ENCODE measurements around the gene LRFN3. TPM values are rescaled to one million over a fixed set of nuclear protein-coding genes. Genes with fewer than 3 reads are reported as not detected.
A peak's percentile ranks its signal among the peaks of the same experiment; 100 is the strongest.
"Not testable (repeated sequence)": the region's sequence is repeated elsewhere in the genome, so short reads cannot be mapped to it uniquely, and the experiment has no call there.

LRFN3 gene
- total RNA-seq, 4 donors from 2014 or later, result 8.3 to 34.4 (median 22.1) TPM

DNA sequence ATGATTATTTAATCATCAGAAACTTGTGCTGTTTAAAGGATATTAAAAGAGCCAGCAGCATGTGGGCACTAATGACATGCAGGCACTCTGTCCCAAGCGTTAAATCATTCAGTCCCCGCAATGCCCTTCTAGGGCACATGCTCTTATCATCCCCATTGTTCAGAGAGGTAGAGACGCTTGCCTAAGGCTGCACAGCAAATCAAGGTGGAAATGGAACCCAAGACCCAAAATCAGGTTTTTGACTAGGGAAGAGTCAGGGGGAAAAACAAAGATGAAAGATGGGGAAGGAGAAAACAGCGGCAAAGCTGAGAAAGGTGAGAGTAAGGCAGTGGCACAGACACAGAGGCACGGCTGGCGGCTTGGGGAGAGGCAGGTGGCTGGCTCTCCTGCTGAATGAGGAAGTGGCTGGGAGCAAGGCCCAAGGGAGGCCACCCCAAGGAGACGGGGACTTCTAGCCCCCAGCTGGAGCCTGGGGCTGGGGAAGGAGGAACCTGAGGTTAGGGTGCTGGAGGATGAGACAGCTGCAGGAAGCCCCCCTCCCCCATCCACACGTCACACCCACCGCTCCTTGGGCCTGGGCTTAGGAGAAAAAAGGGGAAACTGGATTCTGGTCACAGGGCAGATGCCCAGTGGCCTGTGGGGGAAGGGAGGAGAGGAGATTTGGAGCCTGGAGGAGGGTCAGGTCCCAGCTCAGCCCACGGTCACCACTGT is 27.0 kb upstream of the LRFN3 start:
- TF ChIP-seq CTCF (IDR thresholded peaks at IDR 0.05) (no peak), POLR2A (IDR thresholded peaks at IDR 0.05) (no peak)
- H3K36me3 ChIP-seq, result no peaks in the 10 kb centered on the region
- no peak overlapping the region for H3K4me3 ChIP-seq
- H3K27ac ChIP-seq, result peak overlapping the region; percentile 46 to 75 (median 60)
- peak in 2 of 3 donors; percentile 88 to 91 for DNase-seq
- H3K27me3 ChIP-seq, result no peaks in the 10 kb centered on the region
- H3K4me1 ChIP-seq, result peaks cover 0 to 13% (median 4%) of the 10 kb centered on the region in 4 donors
- H3K9me3 ChIP-seq, result no peaks in the 10 kb centered on the region

DNA sequence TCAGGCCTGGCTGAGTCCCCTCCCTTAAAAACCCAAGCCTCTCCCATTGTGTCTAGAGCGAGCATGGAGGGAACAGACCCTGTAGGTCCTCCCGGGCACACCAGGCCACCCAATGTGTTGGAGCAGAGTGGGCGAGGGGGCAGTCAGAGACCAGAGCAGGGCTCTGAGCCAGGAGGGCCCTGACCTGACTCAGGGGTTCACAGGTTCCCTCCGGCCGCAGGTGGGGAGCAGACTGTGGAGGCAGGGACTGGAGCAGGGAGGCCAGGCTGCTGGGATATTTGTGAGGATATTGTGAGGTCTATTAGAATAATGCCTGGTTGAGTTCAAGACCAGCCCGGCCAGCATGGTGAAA is 26.5 kb upstream of the LRFN3 start:
- Histone ChIP-seq H3K27ac (peak overlapping the region; percentile 53 to 75 (median 67)), H3K36me3 (no peaks in the 10 kb centered on the region), H3K4me3 (no peak overlapping the region), H3K27me3 (no peaks in the 10 kb centered on the region), H3K9me3 (no peaks in the 10 kb centered on the region), H3K4me1 (peaks cover 0 to 13% (median 4%) of the 10 kb centered on the region in 4 donors)
- TF ChIP-seq CTCF (IDR thresholded peaks at IDR 0.05) (no peak), POLR2A (IDR thresholded peaks at IDR 0.05) (no peak)
- no peak for DNase-seq

- not testable (repeated sequence) for H3K27me3 ChIP-seq, H3K36me3 ChIP-seq, H3K4me3 ChIP-seq, DNase-seq, H3K9me3 ChIP-seq
- peaks cover 0 to 13% (median 4%) of the 10 kb centered on the region in 4 donors for H3K4me1 ChIP-seq
- H3K27ac ChIP-seq, result peak overlapping the region in 1 of 4 donors; percentile 75
These were observed 25.8 kb upstream of the LRFN3 start for GRCh38 chr19:35910355-35910754.

DNA sequence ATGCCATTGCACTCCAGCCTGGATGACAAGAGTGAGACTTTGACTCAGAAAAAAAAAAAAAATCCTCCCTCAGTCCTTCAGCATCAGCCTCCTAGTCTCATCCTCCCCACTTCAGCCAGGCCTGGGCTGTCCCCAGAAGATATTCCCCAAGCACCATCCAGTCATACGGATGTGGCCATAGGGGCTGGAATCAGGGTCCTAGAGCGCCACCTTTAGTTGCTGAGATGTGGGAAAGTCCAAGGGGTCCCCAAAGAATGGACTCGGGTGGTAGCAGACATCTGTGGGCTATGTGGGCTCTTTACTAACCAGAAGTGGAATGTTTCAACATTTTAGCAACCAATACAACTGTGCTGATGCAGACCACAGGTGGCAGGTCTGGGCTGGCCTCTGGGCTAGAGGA is 25.0 kb upstream of the LRFN3 start:
- no peaks in the 10 kb centered on the region for H3K36me3 ChIP-seq
- no peak overlapping the region for H3K27ac ChIP-seq
- no peaks in the 10 kb centered on the region for H3K9me3 ChIP-seq
- no peak for TF ChIP-seq CTCF (IDR thresholded peaks at IDR 0.05)
- TF ChIP-seq POLR2A (IDR thresholded peaks at IDR 0.05), result no peak
- H3K4me3 ChIP-seq, result no peak overlapping the region
- peaks cover 0 to 13% (median 3%) of the 10 kb centered on the region in 4 donors for H3K4me1 ChIP-seq
- H3K27me3 ChIP-seq, result no peaks in the 10 kb centered on the region
- DNase-seq, result no peak

DNA sequence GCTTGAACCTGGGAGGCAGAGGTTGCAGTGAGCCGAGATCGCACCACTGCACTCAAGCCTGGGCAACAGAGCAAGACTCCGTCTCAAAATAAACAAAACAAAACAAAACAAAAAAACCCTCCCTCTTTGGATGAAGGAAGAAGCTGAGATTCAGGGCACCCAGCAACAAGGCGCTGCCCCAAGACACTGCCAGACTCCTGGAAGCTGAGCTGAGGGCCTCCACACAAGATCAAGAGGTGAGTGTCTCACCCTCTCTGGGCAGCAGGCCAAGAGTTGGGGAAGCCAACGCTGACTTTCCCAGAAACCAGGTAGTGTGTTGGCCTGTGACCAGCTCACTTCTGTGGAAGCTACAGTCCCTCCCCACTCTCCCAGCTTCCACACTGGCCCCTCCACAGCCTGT is 24.4 kb upstream of the LRFN3 start:
- H3K27me3 ChIP-seq, result no peaks in the 10 kb centered on the region
- DNase-seq, result no peak
- TF ChIP-seq CTCF (IDR thresholded peaks at IDR 0.05) (no peak), POLR2A (IDR thresholded peaks at IDR 0.05) (no peak)
- peak overlapping the region in 1 of 4 donors; percentile 2 for H3K27ac ChIP-seq
- H3K4me3 ChIP-seq, result no peak overlapping the region
- H3K4me1 ChIP-seq, result peaks cover 0 to 13% (median 1%) of the 10 kb centered on the region in 4 donors
- no peaks in the 10 kb centered on the region for H3K36me3 ChIP-seq
- no peaks in the 10 kb centered on the region for H3K9me3 ChIP-seq

DNA sequence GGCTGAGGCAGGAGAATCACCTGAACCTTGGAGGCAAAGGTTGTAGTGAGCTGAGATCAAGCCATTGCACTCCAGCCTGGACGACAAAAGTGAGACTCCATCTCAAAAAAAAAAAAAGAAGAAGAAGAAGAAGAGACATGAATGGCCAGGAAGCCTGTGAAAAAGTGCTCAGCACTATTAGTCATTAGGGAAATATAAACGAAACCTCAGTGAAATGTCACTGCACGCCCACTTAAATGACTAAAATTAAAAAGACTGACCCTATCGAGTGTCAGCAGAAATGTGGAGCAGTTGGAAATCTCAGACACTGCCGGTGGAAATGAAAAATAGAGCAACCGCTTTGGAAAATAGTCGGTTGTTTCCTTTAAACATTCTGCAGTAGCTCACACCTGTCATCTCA is 22.6 kb upstream of the LRFN3 start:
- H3K4me1 ChIP-seq, result peaks cover 0 to 13% (median 1%) of the 10 kb centered on the region in 4 donors
- no peaks in the 10 kb centered on the region for H3K36me3 ChIP-seq

More for the DNA sequence above, 22.6 kb upstream of the LRFN3 start:
- no peak for DNase-seq
- TF ChIP-seq CTCF (IDR thresholded peaks at IDR 0.05), result no peak
- no peak for TF ChIP-seq POLR2A (IDR thresholded peaks at IDR 0.05)
- no peaks in the 10 kb centered on the region for H3K9me3 ChIP-seq
- no peak overlapping the region for H3K4me3 ChIP-seq
- no peaks in the 10 kb centered on the region for H3K27me3 ChIP-seq
- H3K27ac ChIP-seq, result no peak overlapping the region

Measured in Peyer's patch (tissue), 4 donors.